Measurements from ENCODE around the gene MAGEF1.

Gene MAGEF1

GRCh38 chr3:184718431-184718830 is 6.6 kb upstream of the MAGEF1 start:
- no peaks in the 10 kb centered on the region for H3K9me3 ChIP-seq (ENCODE audit: insufficient read depth, low read length)
- no peaks in the 10 kb centered on the region for H3K79me2 ChIP-seq (ENCODE audit: insufficient read depth, low read length)
- no peaks in the 10 kb centered on the region for H3K9me2 ChIP-seq (replicated peaks; ENCODE audit: insufficient read depth, low read length)
- H3F3A ChIP-seq (ENCODE audit: insufficient read depth): 0 out of 2 replicates have a peak, but pooled peaks cover 2% of the 10 kb centered on the region
- H3K9ac ChIP-seq (ENCODE audit: low read length): no peak overlapping the region
- no peaks in the 10 kb centered on the region for H4K20me1 ChIP-seq (ENCODE audit: low read depth, low read length)
- H3K4me3 ChIP-seq (ENCODE audit: insufficient read depth, low read length, poor library complexity, severe bottlenecking): no peak overlapping the region
- no peaks in the 10 kb centered on the region for H3K36me3 ChIP-seq (ENCODE audit: low read length)
- H3K27ac ChIP-seq (ENCODE audit: low read depth, low read length): no peak overlapping the region
- no peak for TF ChIP-seq CTCF (IDR thresholded peaks at IDR 0.05; ENCODE audit: insufficient read depth, low read length, poor library complexity, severe bottlenecking)
- TF ChIP-seq EZH2phosphoT487 (conservative IDR thresholded peaks at IDR 0.05; ENCODE audit: low read length): no peak
- no peak overlapping the region for H2AFZ ChIP-seq (ENCODE audit: low read depth, low read length, severe bottlenecking)
- no peaks in the 10 kb centered on the region for H3K27me3 ChIP-seq (ENCODE audit: low read length)
- H3K4me2 ChIP-seq (ENCODE audit: low read depth, low read length, poor library complexity, severe bottlenecking): no peak overlapping the region

- TF ChIP-seq EZH2phosphoT487 (conservative IDR thresholded peaks at IDR 0.05; ENCODE audit: low read length) (no peak), CTCF (IDR thresholded peaks at IDR 0.05; ENCODE audit: insufficient read depth, low read length, poor library complexity, severe bottlenecking) (no peak)
- peaks cover 7% of the 10 kb centered on the region for H3F3A ChIP-seq (ENCODE audit: insufficient read depth)
- H3K27ac ChIP-seq (ENCODE audit: low read depth, low read length): no peak overlapping the region
- no peak overlapping the region for H3K4me2 ChIP-seq (ENCODE audit: low read depth, low read length, poor library complexity, severe bottlenecking)
- no peaks in the 10 kb centered on the region for H3K27me3 ChIP-seq (ENCODE audit: low read length)
- no peaks in the 10 kb centered on the region for H3K9me2 ChIP-seq (replicated peaks; ENCODE audit: insufficient read depth, low read length)
- no peaks in the 10 kb centered on the region for H3K79me2 ChIP-seq (ENCODE audit: insufficient read depth, low read length)
- no peak overlapping the region for H2AFZ ChIP-seq (ENCODE audit: low read depth, low read length, severe bottlenecking)
- H4K20me1 ChIP-seq (ENCODE audit: low read depth, low read length): no peaks in the 10 kb centered on the region
- H3K4me3 ChIP-seq (ENCODE audit: insufficient read depth, low read length, poor library complexity, severe bottlenecking): no peak overlapping the region
- no peaks in the 10 kb centered on the region for H3K36me3 ChIP-seq (ENCODE audit: low read length)
- H3K9ac ChIP-seq (ENCODE audit: low read length): no peak overlapping the region
- no peaks in the 10 kb centered on the region for H3K9me3 ChIP-seq (ENCODE audit: insufficient read depth, low read length)
Observed at GRCh38 chr3:184717399-184717983, 5.6 kb upstream of the MAGEF1 start.

GRCh38 chr3:184716622-184717398 is 4.9 kb upstream of the MAGEF1 start:
- H3K27ac ChIP-seq (ENCODE audit: low read depth, low read length): no peak overlapping the region
- no peaks in the 10 kb centered on the region for H3K79me2 ChIP-seq (ENCODE audit: insufficient read depth, low read length)
- no peak for TF ChIP-seq EZH2phosphoT487 (conservative IDR thresholded peaks at IDR 0.05; ENCODE audit: low read length)
- TF ChIP-seq CTCF (IDR thresholded peaks at IDR 0.05; ENCODE audit: insufficient read depth, low read length, poor library complexity, severe bottlenecking): no peak
- H3K4me3 ChIP-seq (ENCODE audit: insufficient read depth, low read length, poor library complexity, severe bottlenecking): no peak overlapping the region
- H3F3A ChIP-seq (ENCODE audit: insufficient read depth): peaks cover 12% of the 10 kb centered on the region
- no peaks in the 10 kb centered on the region for H3K9me3 ChIP-seq (ENCODE audit: insufficient read depth, low read length)
- no peak overlapping the region for H3K9ac ChIP-seq (ENCODE audit: low read length)
- no peaks in the 10 kb centered on the region for H3K36me3 ChIP-seq (ENCODE audit: low read length)
- H3K4me2 ChIP-seq (ENCODE audit: low read depth, low read length, poor library complexity, severe bottlenecking): no peak overlapping the region
- no peak overlapping the region for H2AFZ ChIP-seq (ENCODE audit: low read depth, low read length, severe bottlenecking)
- H3K27me3 ChIP-seq (ENCODE audit: low read length): no peaks in the 10 kb centered on the region
- H4K20me1 ChIP-seq (ENCODE audit: low read depth, low read length): no peaks in the 10 kb centered on the region
- no peaks in the 10 kb centered on the region for H3K9me2 ChIP-seq (replicated peaks; ENCODE audit: insufficient read depth, low read length)
